PC-3 (cell line): ENCODE data around the gene ZNF575. TPM values are rescaled to one million over a fixed set of nuclear protein-coding genes. Genes with fewer than 3 reads are reported as not detected.

Experiments
- ATAC-seq: fragments of 200-7000 bp; cut with Tn5 transposase; 2 replicates; pipeline ENCODE4 v1.9.1; 2020; ENCODE audit warnings: mild to moderate bottlenecking, moderate library complexity
- BruUV-seq: library from RNA; stranded (reverse); fragments of 400-500 nt; replicated peaks from 2 replicates; lab custom pipeline; 2021; lab: Mats Ljungman, UMichigan
- CTCF ChIA-PET: fragments of 300-600 bp; sonication (Branson Sonifier 250); formaldehyde crosslinking; loops from one replicate; lab custom pipeline; 2022; ENCODE audit warnings: antibody characterized with exemption; lab: Charles Lee
- POLR2A ChIA-PET: fragments of 300-600 bp; sonication (Branson Sonifier 250); formaldehyde crosslinking; loops from one replicate; lab custom pipeline; 2022; ENCODE audit warnings: antibody characterized with exemption; ENCODE audit not compliant: unreplicated experiment; lab: Charles Lee
- DNase-seq: peaks from one replicate; pipeline ENCODE4 v3.0.0-alpha.2; 2015
- H2AFZ ChIP-seq: fragments of 300-600 bp; sonication (generic); 2 replicates; pipeline ENCODE4 v1.6.0; 2016; ENCODE audit warnings: antibody characterized with exemption, low read length
- H3F3A ChIP-seq: fragments of 300-600 bp; sonication (generic); one replicate; pipeline ENCODE4 v1.6.0; 2017; ENCODE audit warnings: antibody characterized with exemption, low read length, control low read depth, mild to moderate bottlenecking; ENCODE audit not compliant: unreplicated experiment
- H3K27ac ChIP-seq: fragments of 300-600 bp; sonication (generic); 2 replicates; pipeline ENCODE4 v1.5.1; 2016; ENCODE audit warnings: mild to moderate bottlenecking, low read length
- H3K27me3 ChIP-seq: fragments of 300-600 bp; sonication (generic); 2 replicates; pipeline ENCODE4 v1.6.1; 2016; ENCODE audit warnings: low read length, mixed read lengths
- H3K36me3 ChIP-seq: fragments of 300-600 bp; sonication (generic); 2 replicates; pipeline ENCODE4 v1.6.1; 2016; ENCODE audit warnings: low read depth, mixed run types, low read length, mixed read lengths
- H3K4me1 ChIP-seq: fragments of 300-600 bp; sonication (generic); 2 replicates; pipeline ENCODE4 v1.5.1; 2016; ENCODE audit warnings: low read length; ENCODE audit not compliant: insufficient read depth
- H3K4me2 ChIP-seq: fragments of 300-600 bp; sonication (generic); 2 replicates; pipeline ENCODE4 v1.6.0; 2016; ENCODE audit warnings: low read length
- H3K4me3 ChIP-seq: fragments of 300-600 bp; sonication (generic); 2 replicates; pipeline ENCODE4 v1.5.1; 2016; ENCODE audit warnings: mild to moderate bottlenecking, low read length, mixed read lengths
- H3K79me2 ChIP-seq: fragments of 300-600 bp; sonication (generic); 2 replicates; pipeline ENCODE4 v1.6.1; 2017; ENCODE audit warnings: low read length, mixed read lengths
- H3K9ac ChIP-seq: fragments of 300-600 bp; sonication (generic); 2 replicates; pipeline ENCODE4 v1.6.0; 2016; ENCODE audit warnings: mild to moderate bottlenecking, low read length
- H3K9me2 ChIP-seq: fragments of 300-600 bp; sonication (generic); replicated peaks from 2 replicates; pipeline ENCODE4 v1.6.1; 2016; ENCODE audit warnings: mixed run types, low read length, mixed read lengths
- H3K9me3 ChIP-seq: fragments of 300-600 bp; sonication (generic); 2 replicates; pipeline ENCODE4 v1.6.1; 2016; ENCODE audit warnings: low read length, mixed read lengths
- H4K20me1 ChIP-seq: fragments of 300-600 bp; sonication (generic); 2 replicates; pipeline ENCODE4 v1.6.1; 2016; ENCODE audit warnings: low read length, mixed read lengths
- EZH2 ChIP-seq: fragments of 300-600 bp; sonication (generic); IDR thresholded peaks from one replicate; pipeline ENCODE4 v1.6.1; 2017; ENCODE audit warnings: antibody characterized with exemption, mild to moderate bottlenecking, low read length; ENCODE audit not compliant: unreplicated experiment
- EZH2phosphoT487 ChIP-seq: fragments of 300-600 bp; sonication (generic); IDR thresholded peaks from 2 replicates; pipeline ENCODE4 v1.6.1; 2018; ENCODE audit warnings: mild to moderate bottlenecking, antibody characterized with exemption, low read length, borderline replicate concordance
- intact Hi-C: fragments of 100-400 bp; cut with micrococcal nuclease; formaldehyde crosslinking; loops from 2 replicates; pipeline ENCODE4 v1.9.0; 2023
- total RNA-seq: library from RNA; depleted of rRNA; stranded (reverse); fragments of >200 nt; gene quantifications from 2 replicates; pipeline ENCODE4 v1.2.3, GENCODE V29; 2014
- TF ChIP-seq, protein P1 (sequence below): fragments of 300-600 bp; sonication (generic); conservative IDR thresholded peaks from 2 replicates; pipeline ENCODE4 v1.5.1; 2017; ENCODE audit warnings: antibody characterized with exemption, low read depth, mild to moderate bottlenecking, low read length

ZNF575 gene
- total RNA-seq, 1 experiment from 2014 or later: not detected

DNA sequence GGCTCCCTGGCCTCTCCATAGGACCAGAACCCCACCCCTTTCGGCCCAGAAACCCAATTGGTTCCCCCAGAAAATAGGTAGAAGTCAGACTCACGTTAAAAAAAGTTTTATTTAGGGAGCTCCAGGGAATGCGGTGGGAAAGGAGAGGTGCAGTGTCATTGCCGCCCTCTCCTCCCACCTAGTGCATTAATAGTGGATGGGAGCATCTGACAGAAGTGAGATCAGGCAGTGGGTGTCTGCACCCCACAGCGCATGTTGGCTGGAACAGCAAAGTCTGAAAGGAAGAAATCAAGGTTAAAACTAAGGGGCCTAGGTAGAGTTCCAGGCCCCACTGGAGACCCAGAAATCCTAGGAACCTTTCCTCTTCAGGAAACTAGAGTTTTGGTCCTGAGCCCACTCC is 26.4 kb upstream of the ZNF575 start:
- BruUV-seq: no TSS peak
- no peak overlapping the region for H3K9ac ChIP-seq
- TF ChIP-seq EZH2 (no peak), EZH2phosphoT487 (no peak)
- TF ChIP-seq, protein P1, sequence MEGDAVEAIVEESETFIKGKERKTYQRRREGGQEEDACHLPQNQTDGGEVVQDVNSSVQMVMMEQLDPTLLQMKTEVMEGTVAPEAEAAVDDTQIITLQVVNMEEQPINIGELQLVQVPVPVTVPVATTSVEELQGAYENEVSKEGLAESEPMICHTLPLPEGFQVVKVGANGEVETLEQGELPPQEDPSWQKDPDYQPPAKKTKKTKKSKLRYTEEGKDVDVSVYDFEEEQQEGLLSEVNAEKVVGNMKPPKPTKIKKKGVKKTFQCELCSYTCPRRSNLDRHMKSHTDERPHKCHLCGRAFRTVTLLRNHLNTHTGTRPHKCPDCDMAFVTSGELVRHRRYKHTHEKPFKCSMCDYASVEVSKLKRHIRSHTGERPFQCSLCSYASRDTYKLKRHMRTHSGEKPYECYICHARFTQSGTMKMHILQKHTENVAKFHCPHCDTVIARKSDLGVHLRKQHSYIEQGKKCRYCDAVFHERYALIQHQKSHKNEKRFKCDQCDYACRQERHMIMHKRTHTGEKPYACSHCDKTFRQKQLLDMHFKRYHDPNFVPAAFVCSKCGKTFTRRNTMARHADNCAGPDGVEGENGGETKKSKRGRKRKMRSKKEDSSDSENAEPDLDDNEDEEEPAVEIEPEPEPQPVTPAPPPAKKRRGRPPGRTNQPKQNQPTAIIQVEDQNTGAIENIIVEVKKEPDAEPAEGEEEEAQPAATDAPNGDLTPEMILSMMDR: no peak
- H3F3A ChIP-seq: no peaks in the 10 kb centered on the region
- H3K9me3 ChIP-seq: no peaks in the 10 kb centered on the region
- ATAC-seq (no peak), DNase-seq (no peak)
- no peak overlapping the region for H3K4me2 ChIP-seq
- 0 out of 2 replicates have a peak, but pooled peaks cover 9% of the 10 kb centered on the region for H3K4me1 ChIP-seq
- CTCF ChIA-PET: interaction anchor here (0.7 kb wide), 1 partner anchor 59 kb away, joined by 4 read pairs; no protein-coding TSS in a partner anchor
- intact Hi-C loops: no loop called here
- H3K27me3 ChIP-seq: no peaks in the 10 kb centered on the region
- POLR2A ChIA-PET: no interaction called here
- H2AFZ ChIP-seq: no peak overlapping the region
- H3K4me3 ChIP-seq: no peak overlapping the region
- H3K27ac ChIP-seq: no peak overlapping the region
- no peaks in the 10 kb centered on the region for H3K36me3 ChIP-seq
- H4K20me1 ChIP-seq: no peaks in the 10 kb centered on the region
- no peaks in the 10 kb centered on the region for H3K9me2 ChIP-seq
- no peaks in the 10 kb centered on the region for H3K79me2 ChIP-seq

DNA sequence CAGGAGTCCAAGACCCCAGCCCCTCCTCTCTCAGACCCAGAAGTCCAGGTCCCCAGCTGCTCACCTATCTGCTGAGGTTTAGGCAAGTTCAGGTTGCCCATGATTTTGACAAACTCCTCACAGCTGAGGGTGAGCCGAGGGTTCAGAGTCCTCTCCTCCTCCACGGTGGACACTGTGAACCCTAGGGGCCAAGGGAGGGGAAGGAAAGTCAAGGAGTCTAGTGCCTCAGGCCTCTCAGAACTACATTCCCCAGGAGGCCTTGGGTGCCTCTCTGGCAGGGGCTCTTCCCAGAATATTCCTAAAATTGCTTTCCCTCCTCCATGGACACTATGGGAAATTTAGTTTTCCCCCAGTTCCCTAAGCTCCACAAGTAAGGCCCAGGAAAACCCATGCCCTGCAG is 25.1 kb upstream of the ZNF575 start:
- POLR2A ChIA-PET: no interaction called here

DNA sequence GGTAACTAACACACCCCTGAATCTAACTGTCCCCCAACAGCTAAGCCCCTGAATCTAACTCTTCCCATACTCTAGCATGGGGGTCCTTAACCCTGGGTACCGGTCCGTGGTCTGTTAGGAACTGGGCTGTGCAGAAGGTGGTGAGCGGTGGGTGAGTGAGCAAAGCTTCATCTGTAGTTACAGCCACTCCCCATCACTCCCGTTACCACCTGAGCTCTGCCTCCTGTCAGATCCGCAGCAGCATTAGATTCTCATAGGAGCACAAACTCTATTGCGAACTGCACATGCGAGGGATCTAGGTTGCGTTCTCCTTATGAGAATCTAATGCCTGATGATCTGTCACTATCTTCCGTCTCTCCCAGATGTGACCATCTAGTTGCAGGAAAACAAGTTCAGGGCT is 22.3 kb upstream of the ZNF575 start:
- ChIA-PET CTCF (no interaction called here), POLR2A (no interaction called here)
- no peak overlapping the region for H3K27ac ChIP-seq
- H2AFZ ChIP-seq: no peak overlapping the region
- H3K9ac ChIP-seq: no peak overlapping the region
- BruUV-seq: no TSS peak
- H3K9me3 ChIP-seq: no peaks in the 10 kb centered on the region
- intact Hi-C loops: no loop called here
- TF ChIP-seq EZH2phosphoT487 (no peak), EZH2 (no peak)
- TF ChIP-seq, protein P1: no peak
- no peaks in the 10 kb centered on the region for H4K20me1 ChIP-seq
- no peaks in the 10 kb centered on the region for H3K27me3 ChIP-seq
- no peak overlapping the region for H3K4me3 ChIP-seq
- no peaks in the 10 kb centered on the region for H3F3A ChIP-seq
- H3K79me2 ChIP-seq: no peaks in the 10 kb centered on the region
- H3K4me2 ChIP-seq: no peak overlapping the region
- no peak for ATAC-seq
- H3K9me2 ChIP-seq: no peaks in the 10 kb centered on the region
- no peak for DNase-seq
- no peaks in the 10 kb centered on the region for H3K4me1 ChIP-seq
- no peaks in the 10 kb centered on the region for H3K36me3 ChIP-seq

More for the DNA sequence above, 25.1 kb upstream of the ZNF575 start:
- intact Hi-C loops: no loop called here
- no peak overlapping the region for H3K9ac ChIP-seq
- no peak for ATAC-seq
- H2AFZ ChIP-seq: no peak overlapping the region
- H3K27me3 ChIP-seq: no peaks in the 10 kb centered on the region
- no peak overlapping the region for H3K27ac ChIP-seq
- no peaks in the 10 kb centered on the region for H3K9me2 ChIP-seq
- no peaks in the 10 kb centered on the region for H3K9me3 ChIP-seq
- H3K4me3 ChIP-seq: no peak overlapping the region
- DNase-seq: no peak
- no peaks in the 10 kb centered on the region for H3K79me2 ChIP-seq
- 0 out of 2 replicates have a peak, but pooled peaks cover 8% of the 10 kb centered on the region for H3K4me1 ChIP-seq
- no TSS peak for BruUV-seq
- H4K20me1 ChIP-seq: no peaks in the 10 kb centered on the region
- no peak overlapping the region for H3K4me2 ChIP-seq
- H3F3A ChIP-seq: no peaks in the 10 kb centered on the region
- TF ChIP-seq EZH2 (no peak), EZH2phosphoT487 (no peak)
- TF ChIP-seq, protein P1: no peak
- CTCF ChIA-PET: no interaction called here
- H3K36me3 ChIP-seq: no peaks in the 10 kb centered on the region
